Activated naive CD4-positive, alpha-beta T cell treated with anti-CD3 and anti-CD28 coated beads, Interleukin-2, amount 50 U/mL, for 24 hours (primary cell): ENCODE measurements around the gene FGFRL1.

Experiments used
- H3K27ac Mint-ChIP-seq: one replicate; pipeline ENCODE4 v1.8.0; 2021; ENCODE audit warnings: mild to moderate bottlenecking, mixed read lengths
- H3K27me3 Mint-ChIP-seq: one replicate; pipeline ENCODE4 v1.8.0; 2021; ENCODE audit warnings: mixed read lengths
- H3K36me3 Mint-ChIP-seq: one replicate; pipeline ENCODE4 v1.8.0; 2021; ENCODE audit warnings: mixed read lengths
- H3K4me1 Mint-ChIP-seq: one replicate; pipeline ENCODE4 v1.8.0; 2021; ENCODE audit warnings: mixed read lengths
- H3K4me3 Mint-ChIP-seq: one replicate; pipeline ENCODE4 v1.8.0; 2021; ENCODE audit warnings: mild to moderate bottlenecking, mixed read lengths
- H3K9me3 Mint-ChIP-seq: one replicate; pipeline ENCODE4 v1.8.0; 2021; ENCODE audit warnings: mixed read lengths

Gene FGFRL1

GRCh38 chr4:1022051-1022738, 10.8 kb downstream of the FGFRL1 start:
- peaks cover 2% of the 10 kb centered on the region for H3K36me3 Mint-ChIP-seq
- H3K4me3 Mint-ChIP-seq = no peak overlapping the region

GRCh38 chr4:1022739-1023066, 11.3 kb downstream of the FGFRL1 start:
- no peaks in the 10 kb centered on the region for H3K9me3 Mint-ChIP-seq
- no peak overlapping the region for H3K4me3 Mint-ChIP-seq
- peaks cover 2% of the 10 kb centered on the region for H3K36me3 Mint-ChIP-seq
- peaks cover 9% of the 10 kb centered on the region for H3K4me1 Mint-ChIP-seq
- no peaks in the 10 kb centered on the region for H3K27me3 Mint-ChIP-seq
- H3K27ac Mint-ChIP-seq = no peak overlapping the region

More at GRCh38 chr4:1022051-1022738, 10.8 kb downstream of the FGFRL1 start:
- H3K27ac Mint-ChIP-seq = no peak overlapping the region
- peaks cover 9% of the 10 kb centered on the region for H3K4me1 Mint-ChIP-seq
- no peaks in the 10 kb centered on the region for H3K9me3 Mint-ChIP-seq
- no peaks in the 10 kb centered on the region for H3K27me3 Mint-ChIP-seq

- H3K9me3 Mint-ChIP-seq = no peaks in the 10 kb centered on the region
- H3K27me3 Mint-ChIP-seq = no peaks in the 10 kb centered on the region
- H3K4me1 Mint-ChIP-seq = peaks cover 9% of the 10 kb centered on the region
- peaks cover 2% of the 10 kb centered on the region for H3K36me3 Mint-ChIP-seq
- H3K27ac Mint-ChIP-seq = no peak overlapping the region
- no peak overlapping the region for H3K4me3 Mint-ChIP-seq
Observed at GRCh38 chr4:1023075-1023640, 11.7 kb downstream of the FGFRL1 start.

DNA sequence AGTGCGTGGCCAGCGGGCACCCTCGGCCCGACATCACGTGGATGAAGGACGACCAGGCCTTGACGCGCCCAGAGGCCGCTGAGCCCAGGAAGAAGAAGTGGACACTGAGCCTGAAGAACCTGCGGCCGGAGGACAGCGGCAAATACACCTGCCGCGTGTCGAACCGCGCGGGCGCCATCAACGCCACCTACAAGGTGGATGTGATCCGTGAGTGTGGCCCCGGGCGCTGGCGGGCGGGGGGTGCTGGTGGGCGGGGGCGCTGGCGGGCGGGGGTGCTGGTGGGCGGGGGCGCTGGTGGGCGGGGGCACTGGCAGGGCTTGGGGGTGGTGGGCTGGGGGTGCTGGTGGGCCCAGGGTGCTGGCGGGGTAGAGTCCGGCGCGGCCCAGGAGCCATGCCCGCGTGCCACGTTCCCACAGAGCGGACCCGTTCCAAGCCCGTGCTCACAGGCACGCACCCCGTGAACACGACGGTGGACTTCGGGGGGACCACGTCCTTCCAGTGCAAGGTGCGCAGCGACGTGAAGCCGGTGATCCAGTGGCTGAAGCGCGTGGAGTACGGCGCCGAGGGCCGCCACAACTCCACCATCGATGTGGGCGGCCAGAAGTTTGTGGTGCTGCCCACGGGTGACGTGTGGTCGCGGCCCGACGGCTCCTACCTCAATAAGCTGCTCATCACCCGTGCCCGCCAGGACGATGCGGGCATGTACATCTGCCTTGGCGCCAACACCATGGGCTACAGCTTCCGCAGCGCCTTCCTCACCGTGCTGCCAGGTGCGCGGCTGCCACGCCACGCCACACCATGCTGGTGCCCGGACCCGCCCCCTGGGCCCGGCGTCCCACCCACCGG, 12.7 kb downstream of the FGFRL1 start:
- Mint-ChIP-seq H3K36me3 (peaks cover 2% of the 10 kb centered on the region), H3K9me3 (no peaks in the 10 kb centered on the region), H3K4me3 (no peak overlapping the region), H3K27ac (no peak overlapping the region), H3K27me3 (no peaks in the 10 kb centered on the region), H3K4me1 (peaks cover 9% of the 10 kb centered on the region)

DNA sequence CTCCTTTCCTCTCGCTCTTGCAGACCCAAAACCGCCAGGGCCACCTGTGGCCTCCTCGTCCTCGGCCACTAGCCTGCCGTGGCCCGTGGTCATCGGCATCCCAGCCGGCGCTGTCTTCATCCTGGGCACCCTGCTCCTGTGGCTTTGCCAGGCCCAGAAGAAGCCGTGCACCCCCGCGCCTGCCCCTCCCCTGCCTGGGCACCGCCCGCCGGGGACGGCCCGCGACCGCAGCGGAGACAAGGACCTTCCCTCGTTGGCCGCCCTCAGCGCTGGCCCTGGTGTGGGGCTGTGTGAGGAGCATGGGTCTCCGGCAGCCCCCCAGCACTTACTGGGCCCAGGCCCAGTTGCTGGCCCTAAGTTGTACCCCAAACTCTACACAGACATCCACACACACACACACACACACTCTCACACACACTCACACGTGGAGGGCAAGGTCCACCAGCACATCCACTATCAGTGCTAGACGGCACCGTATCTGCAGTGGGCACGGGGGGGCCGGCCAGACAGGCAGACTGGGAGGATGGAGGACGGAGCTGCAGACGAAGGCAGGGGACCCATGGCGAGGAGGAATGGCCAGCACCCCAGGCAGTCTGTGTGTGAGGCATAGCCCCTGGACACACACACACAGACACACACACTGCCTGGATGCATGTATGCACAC, 13.6 kb downstream of the FGFRL1 start:
- Mint-ChIP-seq H3K27ac (no peak overlapping the region), H3K27me3 (no peaks in the 10 kb centered on the region), H3K4me1 (peaks cover 6% of the 10 kb centered on the region), H3K9me3 (no peaks in the 10 kb centered on the region), H3K4me3 (no peak overlapping the region), H3K36me3 (peaks cover 2% of the 10 kb centered on the region)

- H3K36me3 Mint-ChIP-seq = peaks cover 2% of the 10 kb centered on the region
- no peaks in the 10 kb centered on the region for H3K9me3 Mint-ChIP-seq
- no peaks in the 10 kb centered on the region for H3K27me3 Mint-ChIP-seq
- H3K4me3 Mint-ChIP-seq = no peak overlapping the region
- no peak overlapping the region for H3K27ac Mint-ChIP-seq
- H3K4me1 Mint-ChIP-seq = peaks cover 5% of the 10 kb centered on the region
Observed at GRCh38 chr4:1026115-1026514, 14.7 kb downstream of the FGFRL1 start.

- no peaks in the 10 kb centered on the region for H3K27me3 Mint-ChIP-seq
- no peaks in the 10 kb centered on the region for H3K9me3 Mint-ChIP-seq
- peaks cover 5% of the 10 kb centered on the region for H3K4me1 Mint-ChIP-seq
- no peak overlapping the region for H3K4me3 Mint-ChIP-seq
- no peak overlapping the region for H3K27ac Mint-ChIP-seq
- H3K36me3 Mint-ChIP-seq = peaks cover 2% of the 10 kb centered on the region
Observed at GRCh38 chr4:1027219-1027914, 15.9 kb downstream of the FGFRL1 start.

DNA sequence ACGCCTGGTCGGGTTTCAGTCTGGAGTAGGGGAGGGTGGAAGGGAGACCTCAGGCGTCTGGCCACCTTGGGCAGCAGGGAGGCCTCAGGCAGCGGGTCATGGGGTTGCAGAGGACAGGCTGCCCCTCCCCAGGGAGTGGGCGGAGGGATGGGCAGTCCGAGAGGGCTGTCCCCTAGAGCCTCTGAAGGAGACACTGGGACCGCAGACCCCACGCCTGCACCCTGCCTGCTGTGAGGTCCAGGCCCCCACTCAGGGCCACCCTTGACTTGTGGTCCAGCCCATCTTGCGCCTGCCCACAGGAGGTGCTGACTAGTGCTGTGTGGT, 16.5 kb downstream of the FGFRL1 start:
- H3K27ac Mint-ChIP-seq = no peak overlapping the region

DNA sequence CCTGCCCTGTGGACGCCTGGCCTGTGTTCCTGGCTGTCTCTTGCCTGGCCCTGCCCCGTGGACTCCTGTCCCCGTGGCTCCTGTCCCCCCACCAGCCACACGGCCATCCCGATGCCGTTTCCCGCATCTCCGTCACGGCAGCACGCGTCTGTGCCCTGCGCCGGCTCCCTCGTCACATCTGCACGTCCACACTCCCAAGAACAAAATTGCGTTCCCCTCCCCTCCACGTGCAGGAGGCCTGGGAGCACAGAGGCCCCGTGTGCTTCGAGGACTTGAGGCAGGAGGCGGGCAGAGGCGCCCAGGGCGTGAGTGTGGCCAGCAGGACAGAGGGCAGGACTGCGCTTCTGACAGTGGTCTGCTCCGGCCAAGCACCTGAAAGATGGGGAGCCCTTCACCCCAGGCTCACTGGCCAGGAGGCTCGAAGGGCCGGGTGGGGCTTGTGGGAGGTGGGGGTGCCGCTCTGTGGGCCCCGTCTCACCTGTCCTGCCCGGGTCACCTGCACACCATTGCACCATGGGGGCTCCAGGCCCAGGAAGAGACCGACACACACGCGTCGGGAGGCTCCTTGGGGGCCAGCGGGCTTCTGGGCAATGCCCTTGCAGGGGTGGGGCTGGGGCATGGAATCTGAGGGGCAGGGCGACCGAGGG, 17.3 kb downstream of the FGFRL1 start:
- no peaks in the 10 kb centered on the region for H3K27me3 Mint-ChIP-seq
- H3K27ac Mint-ChIP-seq = no peak overlapping the region
- H3K36me3 Mint-ChIP-seq = peaks cover 2% of the 10 kb centered on the region
- H3K9me3 Mint-ChIP-seq = no peaks in the 10 kb centered on the region
- peaks cover 5% of the 10 kb centered on the region for H3K4me1 Mint-ChIP-seq
- no peak overlapping the region for H3K4me3 Mint-ChIP-seq

More for the DNA sequence above, 16.5 kb downstream of the FGFRL1 start:
- Mint-ChIP-seq H3K36me3 (peaks cover 2% of the 10 kb centered on the region), H3K9me3 (no peaks in the 10 kb centered on the region), H3K27me3 (no peaks in the 10 kb centered on the region), H3K4me1 (peaks cover 5% of the 10 kb centered on the region), H3K4me3 (no peak overlapping the region)

- no peak overlapping the region for H3K27ac Mint-ChIP-seq
- H3K36me3 Mint-ChIP-seq = peaks cover 2% of the 10 kb centered on the region
- no peaks in the 10 kb centered on the region for H3K9me3 Mint-ChIP-seq
- H3K27me3 Mint-ChIP-seq = no peaks in the 10 kb centered on the region
- no peak overlapping the region for H3K4me3 Mint-ChIP-seq
- H3K4me1 Mint-ChIP-seq = peaks cover 5% of the 10 kb centered on the region
Observed at GRCh38 chr4:1029529-1029928, 18.1 kb downstream of the FGFRL1 start.

DNA sequence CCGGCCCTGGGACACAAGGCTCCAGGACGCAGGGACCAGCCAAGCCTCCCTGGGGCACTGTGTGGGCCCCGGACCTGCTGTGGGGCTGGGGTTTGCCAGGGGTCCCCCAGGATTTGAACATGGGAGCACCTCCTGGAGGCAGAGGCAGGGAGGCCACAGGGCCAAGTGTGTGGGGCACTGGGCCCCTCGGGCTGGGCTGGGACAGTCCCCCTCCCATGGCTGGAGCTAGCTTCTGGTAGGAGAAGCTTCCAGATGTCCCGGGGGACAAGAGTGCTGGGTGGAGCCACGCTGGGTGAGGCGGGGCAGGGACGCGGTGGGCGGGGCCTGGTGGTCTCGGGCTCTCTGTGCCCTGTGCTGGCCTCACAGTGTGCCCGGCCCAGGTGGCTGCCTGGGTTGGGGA, 18.6 kb downstream of the FGFRL1 start:
- peaks cover 2% of the 10 kb centered on the region for H3K36me3 Mint-ChIP-seq
- peaks cover 5% of the 10 kb centered on the region for H3K4me1 Mint-ChIP-seq
- no peaks in the 10 kb centered on the region for H3K9me3 Mint-ChIP-seq
- H3K27ac Mint-ChIP-seq = no peak overlapping the region
- H3K27me3 Mint-ChIP-seq = no peaks in the 10 kb centered on the region
- no peak overlapping the region for H3K4me3 Mint-ChIP-seq

DNA sequence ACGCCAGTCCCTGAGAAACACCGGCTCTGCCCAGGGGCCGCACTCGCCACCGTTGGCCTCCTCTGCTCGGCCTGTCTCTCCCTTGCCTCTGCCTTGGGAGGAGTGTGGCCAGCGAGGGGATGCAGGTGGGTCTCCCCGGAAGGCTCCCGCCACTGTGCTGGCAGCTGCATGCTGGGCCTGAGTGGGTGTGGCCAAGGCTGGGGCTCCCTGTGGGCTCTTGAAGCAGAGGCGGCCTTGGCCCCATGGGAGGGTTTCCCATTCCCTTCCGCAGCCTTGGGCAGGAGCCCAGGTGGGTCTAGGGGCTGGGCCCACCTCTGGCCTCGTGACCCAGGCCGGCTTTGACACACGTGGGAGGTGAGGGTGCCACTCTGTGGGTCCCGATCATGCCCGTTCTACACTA, 19.1 kb downstream of the FGFRL1 start:
- Mint-ChIP-seq H3K27me3 (no peaks in the 10 kb centered on the region), H3K36me3 (no peaks in the 10 kb centered on the region), H3K4me1 (peaks cover 5% of the 10 kb centered on the region), H3K9me3 (no peaks in the 10 kb centered on the region), H3K27ac (no peak overlapping the region), H3K4me3 (no peak overlapping the region)

GRCh38 chr4:1031346-1031745, 19.9 kb downstream of the FGFRL1 start:
- Mint-ChIP-seq H3K4me1 (no peaks in the 10 kb centered on the region), H3K27me3 (no peaks in the 10 kb centered on the region), H3K27ac (no peak overlapping the region), H3K9me3 (no peaks in the 10 kb centered on the region), H3K36me3 (no peaks in the 10 kb centered on the region), H3K4me3 (no peak overlapping the region)

DNA sequence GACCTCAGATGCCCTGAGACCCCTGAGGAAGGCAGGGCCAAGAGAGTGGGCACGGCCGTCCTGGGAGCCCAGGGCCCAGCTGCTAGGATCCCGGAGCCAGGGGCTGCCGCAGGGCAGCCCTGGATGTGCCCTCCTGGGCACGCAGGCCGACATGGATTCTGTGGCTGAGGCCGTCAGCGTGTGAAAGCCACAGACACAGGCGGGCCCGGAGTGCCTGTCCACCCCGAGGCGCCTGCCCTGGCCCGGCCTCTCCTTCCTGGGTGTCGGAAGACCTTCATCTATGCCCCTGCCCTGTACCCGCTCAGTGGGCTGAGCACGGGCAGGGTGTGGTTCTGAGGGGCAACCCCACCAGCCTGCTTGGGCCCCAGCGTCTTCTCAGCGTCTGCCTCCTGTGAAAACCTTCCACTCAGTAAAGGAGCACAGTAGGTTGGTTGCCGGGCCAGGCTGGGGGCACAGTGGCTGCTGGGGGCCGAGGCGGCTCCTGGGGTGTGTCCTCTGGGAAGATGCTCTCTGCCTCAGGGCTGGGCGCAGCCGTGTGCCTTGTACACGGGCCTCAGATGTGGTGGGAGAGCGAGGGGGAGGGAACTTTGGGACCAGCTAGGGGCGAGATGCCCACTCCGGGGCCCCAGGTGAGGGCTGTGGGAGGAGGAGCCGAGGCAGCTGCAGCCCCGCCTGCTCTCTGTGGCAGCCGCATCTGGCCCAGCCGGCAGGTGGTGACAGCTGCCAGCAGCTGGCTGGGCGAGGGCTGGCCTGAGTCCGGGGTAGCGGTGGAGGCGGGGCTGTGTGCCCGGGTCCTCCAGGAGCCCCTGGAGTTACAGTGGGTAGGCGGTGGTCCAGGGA, 20.8 kb downstream of the FGFRL1 start:
- Mint-ChIP-seq H3K4me3 (no peak overlapping the region), H3K4me1 (no peaks in the 10 kb centered on the region), H3K27ac (no peak overlapping the region), H3K27me3 (no peaks in the 10 kb centered on the region), H3K9me3 (no peaks in the 10 kb centered on the region), H3K36me3 (no peaks in the 10 kb centered on the region)
